RWPE2 (cell line): ENCODE data around the gene MRPS35.

Experiments used
- ATAC-seq: fragments of 200-7000 bp; cut with Tn5 transposase; 3 replicates; pipeline ENCODE4 v1.9.1; 2021; ENCODE audit warnings: low read depth
- DNase-seq: peaks from one replicate; pipeline ENCODE4 v3.0.0-alpha.2; 2020; ENCODE audit warnings: low spot score
- H3K27ac ChIP-seq: fragments of 450-650 bp; 2 replicates; pipeline ENCODE4 v1.5.1; 2017; ENCODE audit warnings: mild to moderate bottlenecking; ENCODE audit not compliant: poor library complexity, severe bottlenecking
- H3K27me3 ChIP-seq: fragments of 250-450 bp; sonication (Bioruptor Pico); 2 replicates; pipeline ENCODE4 v1.5.1; 2021; ENCODE audit warnings: mild to moderate bottlenecking, moderate library complexity; ENCODE audit not compliant: insufficient read depth, poor library complexity, severe bottlenecking
- H3K36me3 ChIP-seq: fragments of 250-450 bp; sonication (Bioruptor Pico); 2 replicates; pipeline ENCODE4 v1.5.1; 2020; ENCODE audit warnings: low read depth, mild to moderate bottlenecking, moderate library complexity
- H3K4me1 ChIP-seq: fragments of 250-450 bp; sonication (Bioruptor Pico); 2 replicates; pipeline ENCODE4 v1.5.1; 2021; ENCODE audit warnings: mild to moderate bottlenecking, moderate library complexity; ENCODE audit not compliant: insufficient read depth, poor library complexity, severe bottlenecking
- H3K4me3 ChIP-seq: fragments of 250-450 bp; sonication (Bioruptor Pico); 2 replicates; pipeline ENCODE4 v1.5.1; 2021; ENCODE audit warnings: mild to moderate bottlenecking, moderate library complexity; ENCODE audit not compliant: severe bottlenecking
- H3K9me3 ChIP-seq: fragments of 250-450 bp; sonication (Bioruptor Pico); 2 replicates; pipeline ENCODE4 v1.5.1; 2021; ENCODE audit warnings: mild to moderate bottlenecking, moderate library complexity; ENCODE audit not compliant: severe bottlenecking
- TF ChIP-seq, protein P1 (sequence below): fragments of 450-650 bp; IDR thresholded peaks from one replicate; pipeline ENCODE4 v1.5.1; 2017; ENCODE audit warnings: mild to moderate bottlenecking, moderate library complexity; ENCODE audit not compliant: poor library complexity, severe bottlenecking

MRPS35 gene

DNA sequence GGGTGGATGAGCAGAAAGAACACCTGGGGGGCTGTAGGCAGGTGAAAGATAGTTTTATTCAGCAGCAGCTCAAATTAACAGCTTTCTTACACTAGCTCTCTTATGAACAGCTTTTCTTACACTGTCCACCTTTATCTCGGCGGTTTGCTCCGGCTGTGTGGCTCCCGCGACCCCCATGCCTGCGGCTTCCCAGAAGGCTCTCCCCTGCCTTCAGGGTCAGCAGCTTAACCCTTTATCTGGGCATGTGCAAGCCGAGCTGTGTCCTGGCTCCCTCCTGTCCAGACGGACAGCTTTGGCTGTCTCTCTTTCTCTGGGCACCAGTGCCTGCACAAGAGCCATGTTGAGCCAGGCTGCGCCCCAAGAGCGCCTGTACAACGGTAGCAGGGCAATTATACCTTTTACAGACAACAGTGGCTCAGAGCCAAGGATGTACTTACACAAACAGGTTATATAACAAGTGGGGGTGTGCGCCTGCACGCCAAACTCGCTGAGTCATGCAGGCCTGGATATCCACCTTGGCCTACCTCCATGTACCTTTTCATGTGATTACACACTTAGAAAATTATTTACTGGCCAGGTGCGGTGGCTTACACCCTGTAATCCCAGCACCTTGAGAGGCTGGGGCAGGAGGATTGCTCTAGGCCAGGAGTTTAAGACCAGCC lies 40.9 kb downstream of the MRPS35 start:
- ATAC-seq, result peak; percentile 74
- H3K36me3 ChIP-seq, result no peaks in the 10 kb centered on the region
- peaks cover 22% of the 10 kb centered on the region for H3K4me1 ChIP-seq

DNA sequence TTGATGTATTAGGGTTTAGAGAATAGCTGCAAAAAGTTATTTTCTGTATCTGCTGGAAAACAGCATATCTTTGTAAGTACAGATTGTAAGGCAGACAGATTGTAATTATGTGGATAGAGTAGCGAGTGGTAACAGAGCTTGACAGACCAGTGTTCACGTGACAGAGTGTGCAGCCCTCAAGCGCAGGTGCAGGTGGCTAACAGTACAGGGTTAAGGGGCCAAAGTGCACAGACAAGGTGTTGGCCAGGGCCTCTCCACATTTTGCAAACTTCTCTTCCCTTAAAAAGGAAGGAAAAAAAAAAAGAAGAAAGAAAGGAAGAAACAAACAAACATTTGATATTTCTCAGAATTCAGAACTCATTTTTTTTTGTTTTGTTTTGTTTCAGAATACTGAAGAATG lies 44.2 kb downstream of the MRPS35 start:
- ATAC-seq, result no peak
- DNase-seq, result no peak
- H3K9me3 ChIP-seq, result no peaks in the 10 kb centered on the region

More for the DNA sequence above, 40.9 kb downstream of the MRPS35 start:
- H3K4me3 ChIP-seq, result no peak overlapping the region
- peak; percentile 69 for DNase-seq
- H3K9me3 ChIP-seq, result no peaks in the 10 kb centered on the region
- TF ChIP-seq, protein P1, sequence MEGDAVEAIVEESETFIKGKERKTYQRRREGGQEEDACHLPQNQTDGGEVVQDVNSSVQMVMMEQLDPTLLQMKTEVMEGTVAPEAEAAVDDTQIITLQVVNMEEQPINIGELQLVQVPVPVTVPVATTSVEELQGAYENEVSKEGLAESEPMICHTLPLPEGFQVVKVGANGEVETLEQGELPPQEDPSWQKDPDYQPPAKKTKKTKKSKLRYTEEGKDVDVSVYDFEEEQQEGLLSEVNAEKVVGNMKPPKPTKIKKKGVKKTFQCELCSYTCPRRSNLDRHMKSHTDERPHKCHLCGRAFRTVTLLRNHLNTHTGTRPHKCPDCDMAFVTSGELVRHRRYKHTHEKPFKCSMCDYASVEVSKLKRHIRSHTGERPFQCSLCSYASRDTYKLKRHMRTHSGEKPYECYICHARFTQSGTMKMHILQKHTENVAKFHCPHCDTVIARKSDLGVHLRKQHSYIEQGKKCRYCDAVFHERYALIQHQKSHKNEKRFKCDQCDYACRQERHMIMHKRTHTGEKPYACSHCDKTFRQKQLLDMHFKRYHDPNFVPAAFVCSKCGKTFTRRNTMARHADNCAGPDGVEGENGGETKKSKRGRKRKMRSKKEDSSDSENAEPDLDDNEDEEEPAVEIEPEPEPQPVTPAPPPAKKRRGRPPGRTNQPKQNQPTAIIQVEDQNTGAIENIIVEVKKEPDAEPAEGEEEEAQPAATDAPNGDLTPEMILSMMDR, result no peak
- peak overlapping the region; percentile 62 for H3K27ac ChIP-seq
- no peaks in the 10 kb centered on the region for H3K27me3 ChIP-seq

DNA sequence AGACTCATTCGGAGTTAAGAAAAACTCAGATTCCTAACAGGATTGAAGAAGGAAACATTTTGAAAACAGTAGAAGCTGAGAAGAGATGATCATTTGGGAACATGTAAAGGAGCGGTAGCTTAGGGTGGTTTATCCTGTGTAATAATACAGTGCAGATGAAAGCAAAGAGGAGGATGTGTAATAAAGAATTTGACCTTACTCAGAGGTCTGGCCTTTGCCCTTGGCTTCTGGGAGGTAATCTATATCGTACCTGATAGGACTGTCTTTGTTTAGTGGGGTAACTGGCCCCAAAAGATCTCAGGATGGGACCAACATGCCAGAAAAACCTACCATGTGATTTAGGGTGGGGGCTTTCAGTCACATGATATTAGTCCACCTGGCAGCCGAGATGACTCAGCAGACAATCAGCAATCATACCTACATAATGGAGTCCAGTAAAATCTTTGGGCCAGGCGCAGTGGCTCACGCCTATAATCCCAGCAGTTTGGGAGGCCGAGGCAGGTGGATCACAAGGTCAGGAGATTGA lies 46.1 kb downstream of the MRPS35 start:
- Histone ChIP-seq H3K4me1 (peaks cover 4% of the 10 kb centered on the region), H3K4me3 (no peak overlapping the region), H3K9me3 (no peaks in the 10 kb centered on the region), H3K36me3 (no peaks in the 10 kb centered on the region), H3K27ac (no peak overlapping the region), H3K27me3 (no peaks in the 10 kb centered on the region)
- ATAC-seq (no peak), DNase-seq (no peak)
- TF ChIP-seq, protein P1, result no peak

More for the DNA sequence above, 44.2 kb downstream of the MRPS35 start:
- Histone ChIP-seq H3K27ac (no peak overlapping the region), H3K27me3 (no peaks in the 10 kb centered on the region), H3K36me3 (no peaks in the 10 kb centered on the region), H3K4me3 (no peak overlapping the region), H3K4me1 (peaks cover 4% of the 10 kb centered on the region)
- TF ChIP-seq, protein P1, result no peak

DNA sequence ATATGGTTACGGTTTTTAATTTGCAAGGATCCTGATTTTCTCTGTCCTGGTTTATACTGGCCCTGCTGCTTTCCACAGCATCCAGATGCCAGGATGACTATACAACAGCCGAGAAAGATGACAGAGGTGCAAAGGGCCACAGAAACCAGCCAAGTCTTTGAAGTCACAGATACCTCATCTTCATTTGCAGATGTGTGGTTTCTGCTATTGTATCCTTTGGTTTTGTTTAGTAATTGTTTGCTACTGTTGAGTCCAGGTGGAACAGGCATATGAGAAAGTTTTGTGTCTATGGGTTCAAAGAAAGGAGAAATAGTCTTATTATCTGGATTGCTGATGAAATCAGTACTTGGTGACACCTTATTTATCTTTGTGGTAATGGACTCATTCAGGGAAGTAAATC lies 52.1 kb downstream of the MRPS35 start:
- TF ChIP-seq, protein P1, result no peak
- no peaks in the 10 kb centered on the region for H3K4me1 ChIP-seq
- ATAC-seq, result no peak

DNA sequence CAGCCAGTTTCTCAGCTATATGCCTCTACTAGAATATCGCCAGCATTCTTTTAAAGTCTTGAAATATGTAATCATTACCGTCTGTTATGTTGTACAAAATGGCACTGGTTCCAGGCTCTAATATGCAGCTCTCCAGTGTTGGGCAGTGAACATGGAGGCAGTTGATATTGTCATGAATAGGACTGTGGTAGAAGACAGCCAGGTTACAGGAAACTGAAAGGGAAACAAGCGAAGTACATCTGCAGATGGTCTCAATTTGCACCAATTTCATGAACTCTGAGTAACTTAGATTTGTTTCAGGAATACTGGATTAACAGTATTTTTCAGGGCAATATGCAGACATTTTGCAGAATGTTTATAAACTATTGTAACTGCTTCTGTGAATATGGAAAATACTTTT lies 56.0 kb downstream of the MRPS35 start:
- Histone ChIP-seq H3K9me3 (no peaks in the 10 kb centered on the region), H3K27ac (no peak overlapping the region), H3K27me3 (no peaks in the 10 kb centered on the region), H3K4me3 (no peak overlapping the region), H3K36me3 (no peaks in the 10 kb centered on the region), H3K4me1 (peaks cover 2% of the 10 kb centered on the region)
- TF ChIP-seq, protein P1, result no peak
- ATAC-seq (no peak), DNase-seq (no peak)

More for the DNA sequence above, 52.1 kb downstream of the MRPS35 start:
- no peaks in the 10 kb centered on the region for H3K9me3 ChIP-seq
- no peaks in the 10 kb centered on the region for H3K27me3 ChIP-seq
- H3K27ac ChIP-seq, result no peak overlapping the region
- DNase-seq, result no peak
- no peaks in the 10 kb centered on the region for H3K36me3 ChIP-seq
- H3K4me3 ChIP-seq, result no peak overlapping the region
